K562 (cell line): Measurements from ENCODE around the gene CAGE1.

ENCODE experiments used
- CAMTA2 ChIP-seq: fragments of 250-450 bp; sonication (Bioruptor Pico); conservative IDR thresholded peaks from 2 replicates; pipeline ENCODE4 v1.5.1; 2022
- CBX2 ChIP-seq: fragments of 200-600 bp; sonication (generic); IDR thresholded peaks from one replicate; pipeline ENCODE4 v1.6.1; 2012; ENCODE audit warnings: mild to moderate bottlenecking, low read length, inconsistent platforms; ENCODE audit not compliant: insufficient read depth, poor library complexity, severe bottlenecking
- CTCF ChIP-seq, 3 experiments: IDR thresholded peaks in 2 of 3; conservative IDR thresholded peaks in 1 of 3; 2 replicates each; pipeline ENCODE4 v1.5.1; 2011 to 2012; ENCODE audit warnings: low read length in 3 of 3, mild to moderate bottlenecking in 3 of 3, control low read depth in 2 of 3, improper control_type of control experiment in 1 of 3, inconsistent platforms in 1 of 3, low read depth in 1 of 3, mixed read lengths in 1 of 3, moderate library complexity in 1 of 3; ENCODE audit not compliant: insufficient read depth in 2 of 3
- FOXM1 ChIP-seq, 2 experiments: fragments of 450-650 bp in 1 of 2; sonication (generic) in 1 of 2; formaldehyde crosslinking in 1 of 2; IDR thresholded peaks; 2 replicates each; pipeline versions ENCODE4 v1.6.1 to v1.9.0; 2017 to 2022; ENCODE audit warnings: low read depth in 2 of 2, mild to moderate bottlenecking in 2 of 2, missing genetic modification reagents in 1 of 2, moderate library complexity in 1 of 2
- GATAD2B ChIP-seq: fragments of 450-650 bp; IDR thresholded peaks from 2 replicates; pipeline ENCODE4 v1.6.1; 2017; ENCODE audit warnings: mild to moderate bottlenecking, borderline replicate concordance
- RAD21 ChIP-seq, 2 experiments: fragments of 250-450 bp in 1 of 2; fragments of 450-650 bp in 1 of 2; sonication (Bioruptor Pico) in 1 of 2; formaldehyde crosslinking in 1 of 2; IDR thresholded peaks in 1 of 2; conservative IDR thresholded peaks in 1 of 2; 2 replicates each; pipeline versions ENCODE4 v1.4.0 to v1.8.0; 2020 to 2022; ENCODE audit warnings: mild to moderate bottlenecking in 2 of 2, moderate library complexity in 1 of 2
- YY1 ChIP-seq, 3 experiments: IDR thresholded peaks; 2 replicates each; pipeline ENCODE4 v1.6.1; 2011; ENCODE audit warnings: low read length in 2 of 3, mild to moderate bottlenecking in 2 of 3, moderate library complexity in 2 of 3, borderline replicate concordance in 1 of 3, control low read depth in 1 of 3, low read depth in 1 of 3; ENCODE audit not compliant: insufficient read depth in 3 of 3, insufficient replicate concordance in 2 of 3, control insufficient read depth in 1 of 3, insufficient read length in 1 of 3; ENCODE audit errors: extremely low read depth in 1 of 3

GRCh38 chr6:7311917-7312615, 77.5 kb downstream of the CAGE1 start:
- TF ChIP-seq CBX2 (no peak), CTCF (IDR thresholded peaks at IDR 0.05 in 2 of 3, conservative IDR thresholded peaks at IDR 0.05 in 1 of 3; ENCODE audit: insufficient read depth in 2 of 3, low read depth in 1 of 3, low read length in 3 of 3) (no peak), CAMTA2 (CRISPR knock-in tag) (no peak), RAD21 (CRISPR knock-in tag; conservative IDR thresholded peaks at IDR 0.05 in 1 of 2, IDR thresholded peaks at IDR 0.05 in 1 of 2) (no peak), YY1 (IDR thresholded peaks at IDR 0.05; ENCODE audit: borderline replicate concordance in 1 of 3, control insufficient read depth in 1 of 3, extremely low read depth in 1 of 3, insufficient read depth in 3 of 3, insufficient read length in 1 of 3, insufficient replicate concordance in 2 of 3, low read depth in 1 of 3, low read length in 2 of 3) (no peak), FOXM1 (IDR thresholded peaks at IDR 0.05; ENCODE audit: low read depth) (no peak), FOXM1 (CRISPR knock-in tag; IDR thresholded peaks at IDR 0.05; ENCODE audit: low read depth) (no peak), GATAD2B (no peak)
